Measurements from ENCODE around the gene RABGEF1. TPM values are rescaled to one million over a fixed set of nuclear protein-coding genes. Genes with fewer than 3 reads are reported as not detected.

RABGEF1 gene
- total and polyA plus RNA-seq, 9 of the 15 experiments (the other 6 are each of a cell fraction or from before 2014, with no cell fraction given): 7.0 to 29.3 (median 20.5) TPM

GRCh38 chr7:66735850-66736249 lies 4.7 kb upstream of the RABGEF1 start:
- no peak for DNase-seq (ENCODE audit: extremely low read depth in 1 of 4, low spot score in 3 of 4)
- CTCF ChIA-PET (ENCODE audit: low intra/inter-chr PET ratio): no interaction called here
- Histone ChIP-seq H3K36me3 (ENCODE audit: control insufficient read depth, insufficient read depth, low read length) (peaks cover 4% of the 10 kb centered on the region; the same call in 1 of the 3 replicates), H3K79me2 (ENCODE audit: control insufficient read depth, insufficient read depth, low read length) (peaks cover 17% of the 10 kb centered on the region), H3K4me2 (ENCODE audit: insufficient read depth, low read length) (no peak overlapping the region), H4K20me1 (replicated peaks; ENCODE audit: control insufficient read depth, insufficient read depth, low read length) (no peaks in the 10 kb centered on the region), H3K9me1 (ENCODE audit: control insufficient read depth, insufficient read depth, low read length) (no peaks in the 10 kb centered on the region), H3K9me3 (replicated peaks; ENCODE audit: control insufficient read depth, insufficient read depth, low read depth, low read length) (peaks cover 5% of the 10 kb centered on the region; the same call in 1 of the 2 replicates), H3K27me3 (ENCODE audit: control insufficient read depth in 2 of 2, insufficient read depth in 2 of 2, low read length in 2 of 2) (no peaks in the 10 kb centered on the region), H3K9ac (ENCODE audit: insufficient read depth in 1 of 2, low read depth in 2 of 2, low read length in 2 of 2) (no peak overlapping the region), H3K27ac (ENCODE audit: extremely low read depth, low read depth, low read length) (no peak overlapping the region), H2AFZ (ENCODE audit: low read depth, low read length) (no peak overlapping the region), H3K4me1 (replicated peaks in 1 of 2; ENCODE audit: control insufficient read depth in 2 of 2, insufficient read depth in 2 of 2, low read length in 2 of 2) (peaks cover 0 to 17% of the 10 kb centered on the region in 2 experiments; a peak in 2 of 5 replicates), H3K4me3 (no peak overlapping the region)
- intact Hi-C loops (cut with micrococcal nuclease): no loop called here
- in situ Hi-C loops (cut with MboI): no loop called here
- 53% methylated on average over 1 of the region's 1 CpG for WGBS (ENCODE audit: insufficient coverage, low coverage, missing lambda C conversion rate)
- no peak for FAIRE-seq
- BruUV-seq (replicated peaks): no TSS peak
- ATAC-seq: no peak
- POLR2A ChIA-PET: no interaction called here
- TF ChIP-seq ZNF695 (CRISPR knock-in tag; IDR thresholded peaks at IDR 0.05): no peak
- TF ChIP-seq RBM25 (IDR thresholded peaks at IDR 0.05; ENCODE audit: low read depth, low read length, severe bottlenecking): peak; percentile 58
- TF ChIP-seq CBX3 (IDR thresholded peaks at IDR 0.05; ENCODE audit: borderline replicate concordance in 1 of 2, low read length in 2 of 2): peak in 1 of 2 experiments; percentile 38; a peak in 1 of 3 replicates
- TF ChIP-seq EP300 (IDR thresholded peaks at IDR 0.05; ENCODE audit: low read length): no peak
- TF ChIP-seq POLR2AphosphoS2 (IDR thresholded peaks at IDR 0.05; ENCODE audit: low read length): no peak
- TF ChIP-seq ZNF699 (CRISPR knock-in tag; IDR thresholded peaks at IDR 0.05; ENCODE audit: insufficient replicate concordance): no peak
- no peak for TF ChIP-seq HINFP (tag; conservative IDR thresholded peaks at IDR 0.05; ENCODE audit: low read depth)
- TF ChIP-seq ZNF280A (IDR thresholded peaks at IDR 0.05; ENCODE audit: low read depth, partially characterized antibody): peak; percentile 33
- TF ChIP-seq CREM (IDR thresholded peaks at IDR 0.05; ENCODE audit: low read depth): no peak
- no peak for TF ChIP-seq ZNF668 (CRISPR knock-in tag; IDR thresholded peaks at IDR 0.05)
- no peak for TF ChIP-seq HMBOX1 (IDR thresholded peaks at IDR 0.05)
- TF ChIP-seq ZNF184 (CRISPR knock-in tag; IDR thresholded peaks at IDR 0.05): no peak
- TF ChIP-seq ZNF785 (CRISPR knock-in tag; IDR thresholded peaks at IDR 0.05): no peak
- TF ChIP-seq GTF3C2 (IDR thresholded peaks at IDR 0.05; ENCODE audit: borderline replicate concordance, extremely low read depth, insufficient read length): no peak
- TF ChIP-seq TAL1 (IDR thresholded peaks at IDR 0.05): no peak
- TF ChIP-seq ZNF263 (CRISPR knock-in tag; IDR thresholded peaks at IDR 0.05; ENCODE audit: borderline replicate concordance): no peak
